Neural crest cell (in vitro differentiated cells): ENCODE data around the gene LAMTOR2. TPM values are rescaled to one million over a fixed set of nuclear protein-coding genes. Genes with fewer than 3 reads are reported as not detected.
A peak's percentile ranks its signal among the peaks of the same experiment; 100 is the strongest.

Experiments used
- DNase-seq: peaks from one replicate; pipeline ENCODE4 v3.0.0; 2021; ENCODE audit warnings: low read depth, mixed read lengths, low spot score
- H3K27ac Mint-ChIP-seq: one replicate; pipeline ENCODE4 v1.8.0; 2021; ENCODE audit warnings: mild to moderate bottlenecking, mixed read lengths; ENCODE audit not compliant: unreplicated experiment
- H3K27me3 Mint-ChIP-seq: 2 replicates; pipeline ENCODE4 v1.8.0; 2021; ENCODE audit warnings: low read depth, mild to moderate bottlenecking, mixed read lengths
- H3K36me3 Mint-ChIP-seq: 2 replicates; pipeline ENCODE4 v1.8.0; 2021; ENCODE audit warnings: low read depth, mild to moderate bottlenecking, mixed read lengths
- H3K4me1 Mint-ChIP-seq: 2 replicates; pipeline ENCODE4 v1.8.0; 2021; ENCODE audit warnings: mixed read lengths
- H3K4me3 Mint-ChIP-seq: one replicate; pipeline ENCODE4 v1.8.0; 2021; ENCODE audit warnings: mild to moderate bottlenecking, mixed read lengths
- H3K9me3 Mint-ChIP-seq: 2 replicates; pipeline ENCODE4 v1.8.0; 2021; ENCODE audit warnings: mixed read lengths
- CTCF ChIP-seq: fragments of 200-600 bp; sonication (generic); conservative IDR thresholded peaks from 2 replicates; pipeline ENCODE4 v1.5.0; 2021; ENCODE audit warnings: antibody characterized with exemption, mild to moderate bottlenecking
- long read RNA-seq: library from polyadenylated mRNA; unstranded; transcript quantifications from one replicate; pipeline ENCODE4 v2.0.0, GENCODE V29; 2020
- total RNA-seq: library from RNA; stranded (reverse); gene quantifications from 2 replicates; pipeline ENCODE4 v1.2.1, GENCODE V29; 2021

Gene LAMTOR2
- total RNA-seq = 49.4 and 55.6 TPM in 2 replicates
- long read RNA-seq, transcript LAMTOR2-203 (4 exons, 655 nt) = major isoform, 15 of 15 reads
- long read RNA-seq, partial matches to known transcripts = 0 of 15 reads
- long read RNA-seq, other reads (novel, unspliced or antisense) = 0 of 15 reads

- Mint-ChIP-seq H3K27me3 (peaks cover 2% of the 10 kb centered on the region), H3K4me3 (peak within 1 kb of the TSS; percentile 97), H3K36me3 (peaks cover 2% of the 10 kb centered on the region), H3K27ac (peak within 1 kb of the TSS; percentile 100), H3K4me1 (peaks cover 41% of the 10 kb centered on the region), H3K9me3 (no peaks in the 10 kb centered on the region)
- TF ChIP-seq CTCF = no peak
- peak; percentile 96 for DNase-seq
Measured at GRCh38 chr1:156054500-156055280, at the start of gene LAMTOR2. Gene LAMTOR2 (plus strand): TSS chr1:156054782. CDS start chr1:156054890, 108 bp downstream.

GRCh38 chr1:156004843-156005584 lies 49.6 kb upstream of the LAMTOR2 start:
- H3K27ac Mint-ChIP-seq = no peak overlapping the region
- no peak overlapping the region for H3K4me3 Mint-ChIP-seq
- no peak for DNase-seq
- TF ChIP-seq CTCF = no peak
- H3K27me3 Mint-ChIP-seq = no peaks in the 10 kb centered on the region
- H3K4me1 Mint-ChIP-seq = peaks cover 42% of the 10 kb centered on the region
- peaks cover 9% of the 10 kb centered on the region for H3K36me3 Mint-ChIP-seq
- H3K9me3 Mint-ChIP-seq = no peaks in the 10 kb centered on the region

- Mint-ChIP-seq H3K27ac (peak overlapping the region; percentile 85), H3K9me3 (no peaks in the 10 kb centered on the region), H3K4me1 (peaks cover 47% of the 10 kb centered on the region), H3K4me3 (peak overlapping the region; percentile 56), H3K36me3 (peaks cover 23% of the 10 kb centered on the region), H3K27me3 (no peaks in the 10 kb centered on the region)
- TF ChIP-seq CTCF = no peak
- DNase-seq = no peak
Measured at GRCh38 chr1:156006666-156007376, 47.8 kb upstream of the LAMTOR2 start.

- Mint-ChIP-seq H3K36me3 (peaks cover 32% of the 10 kb centered on the region), H3K27ac (no peak overlapping the region), H3K4me1 (peaks cover 46% of the 10 kb centered on the region), H3K9me3 (no peaks in the 10 kb centered on the region), H3K27me3 (no peaks in the 10 kb centered on the region), H3K4me3 (peak overlapping the region; percentile 42)
- TF ChIP-seq CTCF = no peak
- no peak for DNase-seq
Measured at GRCh38 chr1:156009404-156009803, 45.2 kb upstream of the LAMTOR2 start.
